ENCODE measurements around the gene PRPSAP2.
"Not testable (repeated sequence)": the region's sequence is repeated elsewhere in the genome, so short reads cannot be mapped to it uniquely, and the experiment has no call there.

Gene PRPSAP2

GRCh38 chr17:18947866-18948265, 89.9 kb downstream of the PRPSAP2 start:
- no peak for DNase-seq

- DNase-seq, result no peak
Observed at GRCh38 chr17:18948476-18949006, 90.6 kb downstream of the PRPSAP2 start.

- DNase-seq, result no peak
Observed at GRCh38 chr17:18949566-18949965, 91.6 kb downstream of the PRPSAP2 start.

DNA sequence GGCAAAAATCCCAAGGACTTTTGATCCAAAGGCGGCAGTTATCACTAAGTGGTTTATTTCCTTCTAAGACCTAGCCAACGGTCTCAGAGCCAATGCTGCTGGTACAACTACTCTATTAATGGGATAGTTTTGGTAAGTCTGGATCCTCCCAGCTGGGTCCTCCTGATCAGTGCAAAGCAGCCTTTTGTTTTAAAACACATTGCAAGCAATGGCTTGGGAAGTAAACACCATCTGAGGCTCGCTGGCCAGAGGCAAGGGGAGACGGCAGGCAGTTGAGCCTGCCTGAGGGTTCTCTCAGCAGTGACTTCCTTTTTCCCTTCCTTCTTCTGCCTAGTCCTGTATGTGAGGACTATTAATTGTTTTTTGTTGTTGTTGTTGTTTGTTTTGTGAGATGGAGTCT, 92.4 kb downstream of the PRPSAP2 start:
- DNase-seq, result no peak

- no peak for DNase-seq
Observed at GRCh38 chr17:18950944-18951905, 93.3 kb downstream of the PRPSAP2 start.

- no peak for DNase-seq
Observed at GRCh38 chr17:18951941-18952842, 94.3 kb downstream of the PRPSAP2 start, which contains the start of gene SLC5A10. Gene SLC5A10 (plus strand): TSS chr17:18952165. CDS start chr17:18952206, 41 bp downstream.

- DNase-seq, result no peak
Observed at GRCh38 chr17:18953231-18953728, 95.3 kb downstream of the PRPSAP2 start.

DNA sequence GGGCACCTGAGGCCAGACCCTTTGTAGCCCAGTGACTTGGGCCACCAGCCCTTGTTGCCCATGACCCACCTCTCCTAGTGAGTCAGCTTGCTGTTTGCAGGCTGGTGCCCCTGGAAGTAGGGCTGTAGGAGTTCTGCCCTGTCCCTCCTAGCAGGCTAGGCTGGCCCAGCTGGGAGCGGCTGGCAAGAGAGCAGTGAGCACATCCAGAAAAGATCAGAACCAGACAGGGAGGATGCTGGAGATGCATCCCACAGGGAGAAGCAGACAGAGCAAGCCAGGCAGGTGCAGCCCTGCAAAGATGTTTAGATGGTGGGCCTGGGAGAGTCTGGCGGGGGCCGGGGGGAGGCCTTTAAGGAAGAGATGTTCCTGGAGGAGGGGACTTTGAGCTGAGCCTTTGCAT, 96.4 kb downstream of the PRPSAP2 start:
- DNase-seq, result no peak

- no peak for DNase-seq
Observed at GRCh38 chr17:18955009-18955408, 97.1 kb downstream of the PRPSAP2 start.

DNA sequence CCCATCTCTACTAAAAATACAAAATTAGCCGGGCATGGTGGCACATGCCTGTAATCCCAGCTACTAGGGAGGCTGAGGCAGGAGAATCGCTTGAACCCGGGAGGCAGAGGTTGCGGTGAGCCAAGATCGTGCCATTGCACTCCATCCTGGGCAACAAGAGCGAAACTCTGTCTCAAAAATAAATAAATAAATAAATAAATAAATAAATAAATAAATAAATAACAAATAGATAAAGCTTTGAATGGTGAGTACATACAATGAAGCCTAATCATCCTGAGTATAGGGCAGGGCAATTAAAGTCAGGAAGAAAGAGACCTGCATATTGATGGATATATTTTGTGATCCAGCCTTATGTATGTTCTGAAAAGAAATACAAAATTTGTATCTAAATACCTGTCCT, 98.1 kb downstream of the PRPSAP2 start:
- not testable (repeated sequence) for DNase-seq

DNA sequence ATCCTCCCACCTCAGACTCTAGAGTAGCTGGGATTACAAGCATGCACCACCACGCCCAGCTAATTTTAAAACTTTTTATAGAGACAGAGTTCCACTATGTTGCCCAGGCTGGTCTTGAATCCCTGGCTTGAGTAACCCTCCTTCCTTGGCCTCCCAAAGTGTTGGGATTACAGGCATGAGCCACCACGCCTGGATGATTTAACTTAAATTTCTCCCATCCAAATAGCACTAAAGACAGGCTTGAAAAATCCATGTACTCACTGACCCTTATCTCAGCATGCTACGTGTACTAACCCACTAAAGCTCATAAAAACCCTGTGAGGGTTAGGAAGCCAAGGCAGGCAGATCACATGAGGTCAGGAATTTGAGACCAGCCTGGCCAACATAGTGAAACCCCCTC, 98.7 kb downstream of the PRPSAP2 start:
- no peak for DNase-seq

GRCh38 chr17:18957831-18958230, 99.9 kb downstream of the PRPSAP2 start:
- no peak for DNase-seq

- no peak for DNase-seq
Observed at GRCh38 chr17:18958611-18959010, 100.7 kb downstream of the PRPSAP2 start.

GRCh38 chr17:18959071-18959844, 101.3 kb downstream of the PRPSAP2 start:
- DNase-seq, result no peak

GRCh38 chr17:18959845-18960240, 101.9 kb downstream of the PRPSAP2 start:
- no peak for DNase-seq

- DNase-seq, result no peak
Observed at GRCh38 chr17:18960241-18960665, 102.3 kb downstream of the PRPSAP2 start.

GRCh38 chr17:18960803-18961511, 103.0 kb downstream of the PRPSAP2 start:
- DNase-seq, result peak; percentile 73

GRCh38 chr17:18961634-18962493, 103.9 kb downstream of the PRPSAP2 start:
- no peak for DNase-seq

DNA sequence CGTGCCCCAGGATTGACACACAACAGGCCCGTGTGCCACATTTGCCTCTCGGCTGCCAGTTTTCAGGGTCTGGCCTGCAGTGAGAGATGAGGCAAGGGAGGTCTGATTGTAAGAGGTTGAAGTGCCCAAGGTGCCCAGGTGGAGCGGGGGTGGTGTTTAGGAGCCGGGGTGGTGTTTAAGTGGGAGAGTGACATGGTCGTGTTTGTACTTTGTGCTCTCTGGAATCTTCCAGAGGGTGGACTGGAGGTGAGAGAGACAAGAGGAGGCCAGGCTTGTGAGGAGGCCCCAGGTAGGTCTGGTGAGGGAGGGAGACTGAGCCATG, 104.5 kb downstream of the PRPSAP2 start:
- no peak for DNase-seq
